Renal cortex interstitium (tissue), 11 donors: ENCODE measurements around the gene RGL1. TPM values are rescaled to one million over a fixed set of nuclear protein-coding genes. Genes with fewer than 3 reads are reported as not detected.

Experiments
- DNase-seq, 11 donors: peaks; one replicate each; pipeline ENCODE4 v3.0.0-alpha.2; 2013; ENCODE audit warnings: low read depth in 9 of 11, low spot score in 4 of 11; ENCODE audit errors: extremely low read depth in 1 of 11
- polyA plus RNA-seq, 3 donors: library from polyadenylated mRNA; unstranded; fragments of 120-200 nt; gene quantifications; one replicate each; pipeline ENCODE4 v1.2.1, GENCODE V29; 2013; ENCODE audit not compliant: insufficient read length in 3 of 3

RGL1 gene
- polyA plus RNA-seq, 3 donors = 50.1 to 56.2 (median 52.3) TPM

GRCh38 chr1:183957216-183957830 lies 152.4 kb downstream of the RGL1 start:
- no peak for DNase-seq

GRCh38 chr1:183958958-183959357 lies 154.0 kb downstream of the RGL1 start:
- DNase-seq = no peak

GRCh38 chr1:183961132-183961531 lies 156.2 kb downstream of the RGL1 start:
- DNase-seq = no peak

DNA sequence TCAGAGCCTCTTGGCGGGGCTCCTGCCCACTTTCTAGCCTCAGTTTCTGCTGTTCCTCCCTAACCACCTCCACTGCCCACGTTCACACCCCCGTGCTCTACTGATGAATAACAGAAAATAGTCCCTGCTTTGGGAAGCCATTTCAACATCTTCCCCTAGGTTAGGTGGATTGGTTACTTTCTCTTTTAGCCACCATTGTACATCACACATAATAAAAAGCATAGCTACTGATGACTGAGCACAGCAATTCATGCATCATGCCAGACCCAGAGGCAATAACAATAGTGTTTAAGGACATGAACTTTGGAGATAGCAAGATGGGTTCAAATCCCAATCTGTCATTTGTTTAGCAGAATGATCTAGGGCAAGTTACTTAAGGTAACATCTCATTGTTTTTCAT lies 158.0 kb downstream of the RGL1 start:
- no peak for DNase-seq

DNA sequence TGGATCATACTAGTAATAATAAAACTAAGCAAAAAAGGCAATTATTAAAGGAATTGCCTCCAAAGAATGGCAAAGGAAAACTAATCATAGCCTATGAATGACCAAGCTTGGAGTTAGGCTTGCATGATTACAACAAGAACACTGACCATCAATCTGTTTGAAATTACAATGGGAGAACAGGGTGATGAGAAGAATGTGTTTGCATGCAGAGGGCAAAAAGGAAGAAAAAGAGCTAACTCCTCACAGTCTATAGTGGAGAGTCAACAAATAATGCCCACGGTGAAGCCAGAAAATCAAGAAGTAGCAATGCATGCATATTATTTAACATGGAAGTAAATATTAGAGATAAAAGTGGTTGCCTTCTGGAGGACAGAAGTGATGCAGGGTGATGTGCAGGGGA lies 160.8 kb downstream of the RGL1 start:
- DNase-seq = no peak

GRCh38 chr1:183966487-183966886 lies 161.6 kb downstream of the RGL1 start:
- no peak for DNase-seq

GRCh38 chr1:183967914-183968313 lies 163.0 kb downstream of the RGL1 start:
- no peak for DNase-seq

GRCh38 chr1:183968386-183968785 lies 163.5 kb downstream of the RGL1 start:
- no peak for DNase-seq

DNA sequence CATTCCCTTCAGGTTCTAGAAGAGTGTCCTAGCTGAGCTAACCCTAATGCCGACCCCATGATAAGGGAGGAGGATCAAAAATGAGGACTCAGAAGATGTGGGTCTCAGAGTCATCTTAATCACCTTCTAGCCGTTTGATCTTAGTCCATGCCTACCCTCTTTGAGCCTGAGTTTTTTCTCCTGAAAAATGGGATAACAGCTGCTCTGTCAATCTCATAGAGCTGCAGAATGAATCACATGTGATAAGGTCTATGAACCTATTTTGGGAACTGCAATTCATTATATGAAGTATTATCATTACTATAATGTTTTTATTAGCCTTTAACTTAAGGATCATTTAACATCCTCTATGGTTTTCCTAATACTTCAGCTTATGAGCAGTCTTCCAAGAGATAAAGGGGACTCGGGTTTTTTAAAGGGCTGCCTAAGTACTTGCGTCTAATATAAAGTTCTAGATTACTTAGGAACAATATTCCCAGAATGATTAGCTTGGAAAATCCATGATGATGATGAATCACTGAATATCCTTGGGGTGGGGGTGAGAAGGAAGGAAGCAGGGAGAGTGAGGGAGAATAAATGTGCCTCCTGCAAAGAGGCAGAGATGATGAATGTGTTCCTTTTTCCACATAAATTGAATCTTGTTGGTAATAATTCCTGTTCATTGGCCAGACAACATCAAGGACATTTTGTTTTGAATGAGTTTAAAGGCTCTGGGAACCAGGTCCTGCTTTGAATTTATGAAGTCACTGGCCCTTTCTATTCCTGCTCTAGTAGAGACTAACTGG lies 165.8 kb downstream of the RGL1 start:
- DNase-seq = no peak

GRCh38 chr1:183975651-183976050 lies 170.7 kb downstream of the RGL1 start:
- no peak for DNase-seq

- no peak for DNase-seq
Observed at GRCh38 chr1:183977717-183978116, 172.8 kb downstream of the RGL1 start.

Other genes starting within 250 kb of the RGL1 start
- gene NCF2, start 214.7 kb upstream of the RGL1 start, polyA plus RNA-seq = 1 to 10 TPM; 3.2 to 4.3 (median 4.2) TPM
- 100 to 1,000 TPM; 142 to 163 (median 162) TPM for gene ARPC5, start 169.3 kb upstream of the RGL1 start, polyA plus RNA-seq
- gene APOBEC4, start 151.8 kb upstream of the RGL1 start, polyA plus RNA-seq = not detected
- 1 to 10 TPM; 5.6 to 8.7 (median 8.4) TPM for gene COLGALT2, start 232.6 kb downstream of the RGL1 start, polyA plus RNA-seq
- 10 to 100 TPM; 43.4 to 45.2 (median 44.5) TPM for gene TSEN15, start 246.6 kb downstream of the RGL1 start, polyA plus RNA-seq